ENCODE measurements around the gene LMAN2L.

The LMAN2L gene, protein sequence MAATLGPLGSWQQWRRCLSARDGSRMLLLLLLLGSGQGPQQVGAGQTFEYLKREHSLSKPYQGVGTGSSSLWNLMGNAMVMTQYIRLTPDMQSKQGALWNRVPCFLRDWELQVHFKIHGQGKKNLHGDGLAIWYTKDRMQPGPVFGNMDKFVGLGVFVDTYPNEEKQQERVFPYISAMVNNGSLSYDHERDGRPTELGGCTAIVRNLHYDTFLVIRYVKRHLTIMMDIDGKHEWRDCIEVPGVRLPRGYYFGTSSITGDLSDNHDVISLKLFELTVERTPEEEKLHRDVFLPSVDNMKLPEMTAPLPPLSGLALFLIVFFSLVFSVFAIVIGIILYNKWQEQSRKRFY

DNA sequence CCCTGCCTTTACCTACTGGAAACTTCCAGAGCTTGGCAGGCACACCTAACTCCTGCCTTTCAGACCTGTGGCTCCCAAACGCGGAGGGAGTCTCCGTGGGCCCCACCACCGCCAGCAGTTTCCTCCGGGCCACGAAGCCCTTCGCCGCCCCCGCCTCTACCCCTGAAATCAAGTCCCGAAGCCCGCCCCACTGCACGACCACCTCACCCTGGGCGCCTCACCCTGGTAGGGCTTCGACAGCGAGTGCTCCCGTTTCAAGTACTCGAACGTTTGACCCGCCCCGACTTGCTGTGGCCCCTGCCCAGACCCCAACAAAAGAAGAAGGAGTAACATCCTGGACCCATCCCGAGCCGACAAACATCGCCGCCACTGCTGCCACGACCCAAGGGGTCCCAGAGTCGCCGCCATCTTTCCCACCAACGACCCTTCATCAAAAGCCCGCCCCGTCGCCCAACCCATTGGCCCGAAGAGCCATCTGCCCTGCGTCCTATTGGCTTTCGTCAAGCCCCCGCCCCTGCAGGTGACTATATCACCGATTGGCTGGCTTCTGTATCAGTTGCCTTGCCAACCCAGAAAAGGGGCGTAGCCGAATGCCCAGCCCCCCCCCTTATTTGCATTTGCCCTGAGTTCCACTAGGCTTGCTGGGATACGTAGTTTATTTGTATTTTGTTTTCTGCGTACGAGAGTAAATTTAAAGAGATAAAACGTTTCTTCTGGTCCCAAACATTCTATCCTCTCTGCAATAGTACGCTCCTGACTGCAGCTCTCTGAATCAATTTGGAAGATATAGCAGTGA, at the start of gene LMAN2L:
LMAN2L (minus strand) TSS at position 432 of the 796 bp plus-strand sequence; CDS start at position 408, 24 bp downstream.
- in situ Hi-C loops (cut with HindIII; ENCODE audit: low pct_ligation_motif_present, low pct_unique_long_range_greater_than_20kb, low sequenced_read_pairs) = no loop called here

DNA sequence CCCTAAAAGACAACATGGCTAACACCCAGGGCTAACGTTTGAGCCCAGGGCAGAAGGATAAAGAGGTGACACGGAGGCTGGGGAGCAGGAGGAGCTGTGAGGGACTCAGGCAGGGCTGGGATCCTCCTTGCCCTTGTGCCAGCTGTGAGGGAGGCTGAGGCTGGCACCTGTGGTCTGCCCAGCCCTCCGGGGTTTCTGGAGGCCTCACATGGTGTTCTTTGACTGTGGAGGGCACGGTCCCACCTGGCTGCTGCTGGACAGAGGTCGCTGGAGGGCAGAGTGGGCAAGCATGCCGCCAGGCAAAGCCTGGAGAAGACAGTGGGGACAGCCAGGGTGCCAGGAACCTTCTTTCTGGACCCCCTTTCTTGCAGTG, 49.4 kb upstream of the LMAN2L start:
- DNase-seq = no peak
- in situ Hi-C loops (cut with HindIII; ENCODE audit: low pct_ligation_motif_present, low pct_unique_long_range_greater_than_20kb, low sequenced_read_pairs) = no loop called here

More for the DNA sequence above, at the start of gene LMAN2L:
- DNase-seq = peak; percentile 98

DNA sequence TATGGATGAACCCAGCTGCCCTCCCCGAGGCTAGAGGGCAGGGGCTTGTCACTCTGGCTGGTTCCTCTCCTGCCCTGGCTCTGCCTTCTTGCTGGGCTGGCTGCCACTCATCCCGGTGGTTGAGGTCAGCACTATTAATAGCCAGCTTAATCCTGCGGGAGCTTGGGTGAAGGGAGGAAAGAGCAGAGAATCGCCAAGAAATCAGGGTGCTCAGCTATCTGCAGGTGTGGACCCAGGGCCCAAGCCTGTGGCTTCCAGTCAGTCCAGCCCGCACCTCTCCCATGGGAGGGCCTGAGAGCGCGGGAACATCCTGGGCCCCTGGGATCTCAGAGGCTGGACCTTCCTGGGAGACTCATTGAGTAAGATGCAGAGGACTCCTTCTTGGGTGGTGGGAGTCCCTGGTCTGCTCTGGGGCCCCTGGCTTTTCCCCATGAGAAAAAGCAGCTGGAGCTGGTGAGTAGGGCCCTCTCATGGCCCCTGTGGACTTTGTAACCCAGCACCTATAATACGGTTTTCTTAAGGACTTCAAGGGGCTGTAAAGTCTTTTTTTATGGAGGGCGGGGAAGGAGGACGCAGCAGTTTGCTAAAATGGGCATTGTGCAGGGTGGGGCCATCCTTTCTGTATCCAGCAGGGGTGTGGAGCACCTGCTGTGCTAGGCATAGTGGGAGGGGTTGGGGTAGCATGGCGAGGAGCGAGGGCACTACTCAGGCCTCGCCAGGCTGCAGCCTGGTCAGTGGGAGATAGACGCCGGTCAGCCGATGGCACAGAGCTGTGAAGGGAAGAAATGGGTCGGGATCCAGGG, 48.8 kb upstream of the LMAN2L start:
- in situ Hi-C loops (cut with HindIII; ENCODE audit: low pct_ligation_motif_present, low pct_unique_long_range_greater_than_20kb, low sequenced_read_pairs) = no loop called here
- peak; percentile 39 for DNase-seq

DNA sequence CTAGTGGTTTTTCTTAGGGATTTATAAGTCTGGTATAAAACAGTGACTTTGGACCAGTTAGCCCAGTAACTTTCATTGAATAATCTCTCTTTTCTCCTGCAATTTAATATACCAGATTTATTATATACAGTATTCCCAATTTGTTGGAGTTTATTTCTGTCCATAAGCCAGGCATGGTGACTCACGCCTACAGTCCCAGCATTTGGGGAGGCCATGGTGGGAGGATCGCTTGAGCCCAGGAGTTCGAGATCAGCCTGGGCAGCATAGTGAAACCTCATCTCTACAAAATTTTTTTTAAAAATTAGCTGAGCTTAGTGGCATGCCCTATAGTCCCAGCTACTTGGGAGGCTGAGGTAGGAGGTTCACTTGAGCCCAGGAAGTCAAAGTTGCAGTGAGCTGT, 47.5 kb upstream of the LMAN2L start:
- no peak for DNase-seq
- in situ Hi-C loops (cut with HindIII; ENCODE audit: low pct_ligation_motif_present, low pct_unique_long_range_greater_than_20kb, low sequenced_read_pairs) = no loop called here

DNA sequence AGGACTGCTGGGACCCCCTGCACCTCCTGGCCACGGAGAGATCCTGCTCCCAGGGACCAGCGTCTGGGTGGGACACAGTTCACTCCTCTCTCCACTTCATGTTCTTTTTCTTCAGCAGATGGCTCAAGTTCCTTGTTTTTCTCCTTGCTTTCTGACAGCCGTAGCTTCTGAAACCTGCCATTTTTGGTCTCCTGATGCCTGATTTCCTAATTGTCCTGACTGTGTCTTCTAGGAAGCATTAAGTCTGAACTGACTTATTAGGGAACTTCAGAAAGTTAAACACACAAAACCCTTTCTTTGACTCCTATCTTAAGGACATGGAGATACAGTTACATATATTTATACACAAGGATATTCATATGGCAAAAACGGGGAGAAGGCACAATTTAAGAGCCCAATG, 43.5 kb upstream of the LMAN2L start:
- in situ Hi-C loops (cut with HindIII; ENCODE audit: low pct_ligation_motif_present, low pct_unique_long_range_greater_than_20kb, low sequenced_read_pairs) = no loop called here

DNA sequence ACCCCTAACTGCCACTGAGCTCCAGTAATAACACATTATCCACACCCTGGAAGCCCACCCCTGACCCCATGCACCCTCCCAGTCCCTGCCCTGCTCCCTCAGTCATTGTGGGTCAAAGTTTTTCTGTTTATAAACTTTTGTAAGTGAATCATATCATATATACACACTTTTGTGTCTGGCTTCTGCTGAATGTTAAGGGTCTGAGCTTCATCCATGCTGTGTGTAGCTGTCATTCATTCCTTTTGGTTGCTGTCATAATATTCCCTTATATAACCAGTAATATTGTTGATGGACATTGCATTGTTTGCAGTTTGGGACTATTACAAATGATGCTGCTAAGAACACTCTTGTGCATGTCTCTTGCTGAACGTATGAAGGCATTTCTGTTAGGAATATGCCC, 35.3 kb upstream of the LMAN2L start:
- in situ Hi-C loops (cut with HindIII; ENCODE audit: low pct_ligation_motif_present, low pct_unique_long_range_greater_than_20kb, low sequenced_read_pairs) = no loop called here
- no peak for DNase-seq

More for the DNA sequence above, 43.5 kb upstream of the LMAN2L start:
- DNase-seq = no peak

DNA sequence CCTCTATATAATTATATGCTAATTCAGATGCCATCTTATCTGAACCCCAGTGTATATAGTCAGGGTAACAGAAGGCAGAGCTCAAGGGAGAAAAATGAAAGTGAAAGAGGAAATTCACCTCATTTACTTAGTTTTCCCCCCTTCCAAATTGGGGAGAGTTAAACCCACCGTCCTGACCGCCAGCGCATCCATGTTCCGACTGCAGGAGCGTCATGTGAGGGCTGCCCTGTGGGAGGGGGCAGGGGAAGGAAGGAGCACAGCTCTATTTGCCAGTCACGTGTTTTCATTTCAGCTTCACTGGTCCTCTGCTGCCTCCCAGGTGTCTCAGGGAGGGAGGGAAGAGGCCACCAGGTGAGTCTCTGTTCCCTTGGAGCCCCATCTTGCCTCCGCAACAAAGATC, 34.1 kb upstream of the LMAN2L start:
- DNase-seq = peak; percentile 39
- in situ Hi-C loops (cut with HindIII; ENCODE audit: low pct_ligation_motif_present, low pct_unique_long_range_greater_than_20kb, low sequenced_read_pairs) = no loop called here

DNA sequence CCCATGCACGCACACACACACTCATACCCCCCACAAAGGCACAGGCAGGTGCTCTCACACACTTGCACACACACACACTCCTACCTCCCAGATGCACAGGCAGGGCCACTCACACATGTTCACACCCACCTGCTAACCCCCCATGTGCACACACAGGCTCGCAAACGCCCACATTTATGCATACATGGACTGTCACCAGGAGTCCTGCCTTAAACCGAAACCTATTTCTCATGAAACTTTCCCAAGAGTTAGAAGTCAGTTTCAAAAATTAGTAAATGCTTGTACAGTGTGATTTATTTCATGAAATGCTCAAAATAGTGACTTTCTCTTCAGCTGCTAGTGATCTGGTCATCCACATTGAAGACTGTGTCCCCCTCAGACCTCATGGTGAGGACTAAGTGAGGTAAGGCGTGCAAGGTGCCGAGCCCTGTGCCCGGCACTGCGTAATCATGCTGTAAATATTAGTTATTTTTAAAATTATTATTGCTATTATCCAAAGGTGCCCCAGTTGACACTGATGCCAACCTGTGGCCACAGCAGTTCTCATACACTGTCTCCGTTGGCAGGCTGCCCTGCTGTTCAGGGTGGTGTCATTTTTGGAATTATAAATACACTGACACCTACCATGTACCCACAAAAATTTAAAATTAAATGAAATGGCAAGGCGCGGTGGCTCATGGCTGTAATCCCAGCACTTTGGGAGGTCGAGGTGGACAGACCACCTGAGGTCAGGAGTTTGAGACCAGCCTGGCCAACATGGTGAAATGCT, 33.2 kb upstream of the LMAN2L start:
- in situ Hi-C loops (cut with HindIII; ENCODE audit: low pct_ligation_motif_present, low pct_unique_long_range_greater_than_20kb, low sequenced_read_pairs) = no loop called here

DNA sequence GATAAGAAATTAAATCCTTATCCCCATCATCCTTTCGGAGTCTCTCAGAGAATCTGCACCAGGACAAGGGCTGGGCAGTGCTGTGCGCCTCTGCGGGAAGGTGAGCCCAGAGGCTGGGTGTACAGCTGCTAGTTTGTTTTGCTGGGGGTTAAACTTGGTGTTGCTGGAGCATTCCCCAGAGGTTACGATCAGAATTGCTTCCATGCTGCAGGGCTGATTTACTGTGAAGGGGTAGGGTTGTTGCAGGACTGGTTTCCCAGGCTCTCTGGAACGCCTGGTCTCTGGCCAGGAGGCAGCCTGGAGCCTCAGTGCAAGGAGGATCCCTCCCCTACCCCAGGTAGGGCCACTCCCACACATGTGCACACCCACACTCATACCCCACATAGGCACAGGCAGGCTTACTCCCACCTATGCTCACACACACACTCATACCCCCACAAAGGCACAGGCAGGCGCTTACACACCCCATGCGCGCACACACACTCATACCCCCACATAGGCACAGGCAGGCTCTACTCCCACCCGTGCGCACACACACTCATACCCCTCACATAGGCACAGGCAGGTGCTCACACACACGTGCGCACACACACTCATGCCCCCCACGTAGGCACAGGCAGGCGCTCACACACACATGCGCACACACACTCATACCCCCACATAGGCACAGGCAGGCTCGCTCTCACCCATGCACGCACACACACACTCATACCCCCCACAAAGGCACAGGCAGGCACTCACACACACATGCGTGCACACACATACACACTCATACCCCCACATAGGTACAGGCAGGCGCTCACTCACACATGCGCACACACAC, 32.1 kb upstream of the LMAN2L start:
- no peak for DNase-seq
- in situ Hi-C loops (cut with HindIII; ENCODE audit: low pct_ligation_motif_present, low pct_unique_long_range_greater_than_20kb, low sequenced_read_pairs) = no loop called here

More for the DNA sequence above, 33.2 kb upstream of the LMAN2L start:
- no peak for DNase-seq

DNA sequence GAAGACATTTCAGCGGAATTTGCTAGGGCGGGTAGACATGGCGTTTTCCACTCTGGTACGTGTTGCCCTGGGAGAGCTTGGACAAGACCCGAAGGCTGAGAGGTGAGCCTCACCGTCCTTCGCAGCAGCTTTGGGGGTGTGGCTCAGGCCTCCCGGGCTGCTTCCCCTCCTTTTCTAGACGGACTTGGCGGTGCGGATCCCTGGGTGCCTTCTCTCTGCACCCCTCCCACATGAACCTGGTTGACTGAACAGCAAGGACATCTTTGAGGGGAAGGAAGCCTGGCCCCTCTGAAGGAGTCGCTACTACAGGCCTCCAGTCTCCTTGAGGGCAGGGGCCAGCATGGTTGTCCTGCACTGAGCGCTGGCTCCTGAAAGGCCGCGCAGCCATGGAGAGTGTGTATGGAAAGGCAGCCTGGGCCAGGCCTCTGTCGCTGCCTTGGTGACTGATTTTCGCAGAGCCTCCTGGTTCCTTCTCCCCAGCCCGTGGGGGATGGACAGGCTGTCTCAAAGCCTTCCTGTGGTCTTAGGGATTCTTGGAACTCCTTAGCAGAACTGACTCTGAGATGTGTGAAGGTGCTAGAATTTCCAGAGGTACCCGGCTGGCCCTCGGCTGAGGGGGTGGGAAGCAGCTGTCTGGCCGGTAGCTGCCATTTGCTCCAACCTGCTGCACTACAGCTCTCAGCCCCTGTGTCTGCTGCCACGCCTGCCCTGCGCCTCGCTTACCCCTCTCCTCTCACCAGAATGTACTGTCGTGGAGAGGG, 30.8 kb upstream of the LMAN2L start:
- DNase-seq = no peak
- in situ Hi-C loops (cut with HindIII; ENCODE audit: low pct_ligation_motif_present, low pct_unique_long_range_greater_than_20kb, low sequenced_read_pairs) = no loop called here

DNA sequence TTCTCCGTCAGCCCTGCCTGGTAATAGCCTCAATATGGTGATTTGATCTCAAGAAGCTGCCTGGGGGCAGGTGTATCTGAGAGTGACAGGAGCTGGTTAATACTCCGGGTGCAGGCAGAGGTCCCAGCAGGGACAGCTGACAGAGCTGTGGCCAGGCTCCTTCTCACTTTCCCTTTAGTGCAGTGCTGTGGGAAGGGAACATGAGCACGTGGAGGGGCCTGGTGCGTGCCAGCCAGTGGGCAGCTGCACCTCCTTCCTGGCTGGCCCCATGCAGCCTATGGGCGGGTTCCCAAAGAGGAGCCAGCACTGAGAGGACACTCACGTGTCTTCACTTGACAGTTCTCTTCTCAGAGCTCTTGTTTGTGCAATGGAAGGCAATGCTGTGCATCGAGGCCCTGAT, 29.9 kb upstream of the LMAN2L start:
- in situ Hi-C loops (cut with HindIII; ENCODE audit: low pct_ligation_motif_present, low pct_unique_long_range_greater_than_20kb, low sequenced_read_pairs) = no loop called here
- no peak for DNase-seq

DNA sequence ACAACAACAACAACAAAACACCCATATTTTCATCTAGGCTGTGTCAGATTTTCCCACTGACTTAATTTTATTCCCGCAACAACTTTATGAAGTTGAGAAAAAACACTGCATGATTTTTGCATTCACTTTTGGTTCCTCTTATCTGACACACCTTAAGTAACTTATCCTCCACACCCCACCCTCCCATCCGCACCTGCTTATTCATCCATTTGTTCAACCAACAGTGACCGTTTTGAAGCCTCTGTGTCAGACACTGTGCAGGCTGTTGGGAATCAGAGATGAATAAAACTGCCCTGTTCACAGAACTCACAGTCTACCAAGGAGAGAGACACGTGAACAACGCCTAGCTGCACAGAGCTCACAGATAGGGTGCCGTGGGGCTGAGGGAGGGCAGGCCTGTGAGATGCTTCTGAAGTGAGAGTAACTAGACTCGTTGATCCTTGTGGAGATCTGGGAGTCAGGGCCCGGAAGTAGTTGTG, 28.3 kb upstream of the LMAN2L start:
- DNase-seq = peak; percentile 60
- in situ Hi-C loops (cut with HindIII; ENCODE audit: low pct_ligation_motif_present, low pct_unique_long_range_greater_than_20kb, low sequenced_read_pairs) = no loop called here

DNA sequence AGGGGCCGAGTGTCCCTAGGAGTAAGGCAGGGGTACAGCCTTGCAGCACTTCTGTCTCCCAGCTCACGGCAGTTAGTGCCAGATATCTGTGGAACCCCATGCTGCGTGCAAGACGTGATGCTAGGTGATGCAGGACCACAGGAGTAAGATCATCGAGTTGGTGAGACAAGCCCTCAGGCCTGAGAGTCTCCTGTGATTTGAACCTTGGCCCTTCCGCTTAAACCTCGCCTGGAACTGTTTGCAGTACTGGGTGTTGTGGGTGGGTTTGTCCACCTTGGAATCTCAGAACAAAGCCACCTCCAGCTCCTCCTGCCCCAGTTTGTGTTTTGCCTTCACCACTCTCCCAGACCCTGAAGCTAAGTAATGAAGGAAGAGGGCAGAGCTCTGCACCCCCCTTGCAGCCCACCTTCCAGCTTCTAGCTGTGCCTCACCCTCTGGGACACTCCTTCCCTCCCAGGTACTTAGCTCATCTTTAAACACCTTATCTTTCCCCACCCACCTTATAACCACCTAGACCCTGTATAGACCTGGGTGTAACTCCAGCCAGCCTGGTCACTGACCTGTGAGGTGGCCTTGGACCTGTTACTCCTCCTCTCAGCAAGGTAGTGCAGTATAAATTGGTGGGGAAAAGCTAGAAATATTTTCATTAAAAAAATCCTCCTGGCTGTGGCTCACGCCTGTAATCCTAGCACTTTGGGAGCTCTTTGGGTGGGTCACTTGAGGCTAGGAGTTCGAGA, 27.4 kb upstream of the LMAN2L start:
- DNase-seq = no peak
- in situ Hi-C loops (cut with HindIII; ENCODE audit: low pct_ligation_motif_present, low pct_unique_long_range_greater_than_20kb, low sequenced_read_pairs) = no loop called here

DNA sequence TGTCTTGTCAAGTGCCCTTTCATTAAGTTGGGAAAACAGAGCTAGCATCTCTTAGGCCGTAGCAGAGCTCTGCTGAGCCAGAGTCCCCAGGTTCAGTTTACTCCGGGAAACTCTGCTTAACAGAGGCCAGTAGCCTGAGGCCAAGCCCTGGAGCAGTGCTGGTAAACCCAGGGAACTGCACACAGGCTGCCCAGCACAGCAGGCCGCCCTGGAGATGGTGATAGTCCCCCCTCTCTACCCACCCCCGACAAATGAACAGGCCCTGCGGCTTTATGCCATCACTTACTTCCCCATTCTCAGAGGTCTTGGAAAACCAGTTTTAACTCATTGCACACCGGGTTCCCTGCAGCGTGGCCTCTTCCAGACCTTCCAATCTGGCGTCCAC, 24.4 kb upstream of the LMAN2L start:
- no peak for DNase-seq
- in situ Hi-C loops (cut with HindIII; ENCODE audit: low pct_ligation_motif_present, low pct_unique_long_range_greater_than_20kb, low sequenced_read_pairs) = no loop called here

DNA sequence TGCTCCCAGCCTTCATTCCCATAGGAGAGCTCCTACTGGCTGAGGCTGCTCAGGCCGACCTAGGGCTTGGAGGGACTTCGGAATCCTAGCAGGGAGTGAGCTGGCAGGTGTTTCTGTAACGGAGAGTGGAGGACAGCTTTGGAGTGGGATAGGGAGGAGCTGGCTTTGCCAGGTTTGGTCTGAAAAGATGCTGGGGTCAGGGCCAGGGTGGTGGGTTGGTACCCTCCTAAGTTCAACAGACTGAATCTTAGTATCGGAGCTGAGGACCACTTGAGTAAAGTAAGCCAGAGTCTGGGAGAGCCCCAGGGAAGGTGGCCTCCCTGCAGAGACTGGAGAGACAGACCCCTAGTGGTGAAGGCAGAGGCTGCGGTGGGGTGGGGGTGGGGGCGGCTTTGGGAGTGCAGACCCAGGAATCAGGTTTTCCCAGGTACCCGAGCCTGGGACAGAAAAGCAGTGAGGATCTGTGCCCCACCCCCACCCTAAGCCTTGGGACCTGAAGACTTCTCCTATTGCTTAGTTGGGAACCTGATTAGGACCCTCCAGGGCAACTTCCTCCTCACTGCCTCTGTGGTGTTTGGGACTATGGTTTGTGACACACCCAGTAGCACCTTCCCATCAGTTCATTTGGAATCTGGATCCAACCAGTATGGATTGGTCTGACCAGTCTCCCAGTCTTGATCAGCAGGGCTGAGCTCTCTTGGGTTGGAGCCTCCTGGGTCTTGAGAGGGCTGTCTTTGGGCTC, 23.8 kb upstream of the LMAN2L start:
- in situ Hi-C loops (cut with HindIII; ENCODE audit: low pct_ligation_motif_present, low pct_unique_long_range_greater_than_20kb, low sequenced_read_pairs) = no loop called here
- DNase-seq = peak; percentile 40

Measured in ACHN (cell line).